HG03139 (cell line): ENCODE measurements around the gene TSPAN15.

ENCODE experiments used
- ATAC-seq: cut with Tn5 transposase; IDR thresholded peaks from one replicate; pipeline ENCODE4 v1.9.1; 2021; ENCODE audit not compliant: unreplicated experiment

The TSPAN15 gene

GRCh38 chr10:69464801-69465401 lies 13.6 kb downstream of the TSPAN15 start:
- no peak for ATAC-seq

GRCh38 chr10:69465457-69466157 lies 14.3 kb downstream of the TSPAN15 start:
- no peak for ATAC-seq

DNA sequence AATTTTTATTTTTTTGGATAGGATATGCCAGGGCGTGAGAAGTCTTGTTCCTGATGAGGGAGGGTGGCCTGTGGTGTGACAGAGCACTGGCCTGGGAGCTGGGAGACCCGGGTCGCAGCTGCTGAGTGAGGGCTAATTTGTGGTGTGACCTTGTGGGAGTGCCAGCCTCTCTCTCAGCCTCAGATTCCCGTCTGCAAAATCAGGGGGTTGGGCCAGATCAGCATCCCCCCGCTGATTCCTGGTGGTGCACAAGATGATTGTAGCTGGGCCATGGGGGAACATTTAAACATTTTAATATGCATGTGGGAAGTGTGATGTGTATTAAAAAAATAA lies 14.9 kb downstream of the TSPAN15 start:
- ATAC-seq = no peak

- no peak for ATAC-seq
Measured at GRCh38 chr10:69466689-69467088, 15.4 kb downstream of the TSPAN15 start.

GRCh38 chr10:69467928-69468750 lies 16.9 kb downstream of the TSPAN15 start:
- no peak for ATAC-seq

DNA sequence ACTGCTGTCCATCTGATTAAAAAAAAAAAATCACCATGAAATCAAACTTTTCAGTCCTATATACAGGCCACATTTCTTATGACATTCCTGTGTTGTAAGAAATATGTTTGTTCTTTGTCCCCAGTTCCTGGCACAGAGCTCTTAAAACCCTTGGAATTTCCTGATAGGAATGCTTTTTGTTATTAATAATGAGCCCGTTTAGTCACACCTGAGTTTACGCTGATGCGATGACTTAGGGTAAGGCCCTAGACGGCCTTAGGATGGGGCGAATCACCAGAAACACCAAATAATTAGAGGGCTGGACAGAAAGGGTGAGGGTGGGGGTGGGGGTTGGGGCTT lies 17.5 kb downstream of the TSPAN15 start:
- ATAC-seq = no peak

GRCh38 chr10:69469976-69470375 lies 18.7 kb downstream of the TSPAN15 start:
- ATAC-seq = no peak

- no peak for ATAC-seq
Measured at GRCh38 chr10:69470463-69471384, 19.5 kb downstream of the TSPAN15 start.

DNA sequence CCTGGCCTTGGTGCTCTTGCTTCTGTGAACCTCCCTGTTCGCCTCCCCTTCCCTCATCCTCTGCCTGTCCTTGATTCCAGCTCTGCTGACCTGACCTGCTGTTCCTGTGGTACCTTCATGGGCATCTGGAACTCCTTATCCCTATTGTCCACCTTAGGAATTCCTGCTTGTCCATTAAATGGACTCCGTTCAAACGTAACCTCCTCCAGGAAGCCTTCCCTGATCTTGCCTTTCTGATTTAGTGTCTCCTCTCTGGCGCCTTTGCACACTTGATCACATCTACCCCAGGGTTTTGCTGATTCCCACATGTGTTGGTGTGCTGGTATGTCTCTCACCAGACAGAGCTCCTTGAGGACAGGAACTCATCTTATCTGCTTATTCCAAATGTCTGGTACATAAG lies 20.9 kb downstream of the TSPAN15 start:
- ATAC-seq = no peak

- ATAC-seq = no peak
Measured at GRCh38 chr10:69472544-69472943, 21.3 kb downstream of the TSPAN15 start.

GRCh38 chr10:69473304-69473990 lies 22.2 kb downstream of the TSPAN15 start:
- no peak for ATAC-seq

- no peak for ATAC-seq
Measured at GRCh38 chr10:69474742-69475432, 23.6 kb downstream of the TSPAN15 start.

- no peak for ATAC-seq
Measured at GRCh38 chr10:69475433-69475830, 24.2 kb downstream of the TSPAN15 start.

GRCh38 chr10:69477968-69478597 lies 26.8 kb downstream of the TSPAN15 start:
- no peak for ATAC-seq

DNA sequence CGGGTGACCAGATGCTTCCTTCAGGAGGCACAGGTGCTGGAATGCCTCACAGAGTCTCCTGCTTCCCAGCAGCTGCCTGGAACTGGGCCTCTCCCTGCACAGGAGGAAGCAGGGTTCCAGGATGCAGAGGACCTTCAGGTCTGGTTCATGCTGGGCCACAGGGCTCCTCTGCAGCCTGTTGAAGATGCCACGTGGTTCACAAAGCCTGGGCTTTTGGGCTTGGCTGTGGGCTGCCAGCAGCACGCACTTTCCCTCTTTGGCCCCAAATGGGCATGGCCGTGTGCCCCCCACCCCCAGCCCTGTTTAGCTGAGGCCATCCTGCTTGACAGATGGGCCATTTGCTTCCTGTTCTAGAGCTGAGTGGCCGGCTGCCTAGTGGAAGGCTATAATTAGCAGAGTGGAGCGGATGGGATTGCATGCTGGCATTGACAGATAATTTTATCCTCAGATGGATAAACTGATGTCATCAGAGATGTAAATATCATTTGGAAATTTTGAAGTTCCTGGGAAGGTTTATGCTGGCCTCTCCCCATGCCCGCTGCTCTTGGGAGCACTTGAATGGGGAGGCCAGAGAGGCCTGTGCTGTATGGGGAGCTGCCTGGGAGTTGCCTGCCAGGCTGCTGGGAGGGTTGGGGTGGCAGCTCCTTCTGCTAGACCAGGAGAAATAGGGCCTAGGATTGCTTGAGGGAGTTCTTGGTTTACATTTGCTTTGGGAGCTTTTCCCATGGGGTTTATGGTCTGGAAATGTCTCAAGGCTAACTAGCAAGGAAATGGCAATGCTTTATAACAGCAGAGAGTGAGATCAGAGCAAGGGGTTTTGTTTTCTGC lies 28.2 kb downstream of the TSPAN15 start:
- no peak for ATAC-seq

GRCh38 chr10:69480068-69480412 lies 28.8 kb downstream of the TSPAN15 start:
- no peak for ATAC-seq

GRCh38 chr10:69481305-69481704 lies 30.0 kb downstream of the TSPAN15 start:
- no peak for ATAC-seq

DNA sequence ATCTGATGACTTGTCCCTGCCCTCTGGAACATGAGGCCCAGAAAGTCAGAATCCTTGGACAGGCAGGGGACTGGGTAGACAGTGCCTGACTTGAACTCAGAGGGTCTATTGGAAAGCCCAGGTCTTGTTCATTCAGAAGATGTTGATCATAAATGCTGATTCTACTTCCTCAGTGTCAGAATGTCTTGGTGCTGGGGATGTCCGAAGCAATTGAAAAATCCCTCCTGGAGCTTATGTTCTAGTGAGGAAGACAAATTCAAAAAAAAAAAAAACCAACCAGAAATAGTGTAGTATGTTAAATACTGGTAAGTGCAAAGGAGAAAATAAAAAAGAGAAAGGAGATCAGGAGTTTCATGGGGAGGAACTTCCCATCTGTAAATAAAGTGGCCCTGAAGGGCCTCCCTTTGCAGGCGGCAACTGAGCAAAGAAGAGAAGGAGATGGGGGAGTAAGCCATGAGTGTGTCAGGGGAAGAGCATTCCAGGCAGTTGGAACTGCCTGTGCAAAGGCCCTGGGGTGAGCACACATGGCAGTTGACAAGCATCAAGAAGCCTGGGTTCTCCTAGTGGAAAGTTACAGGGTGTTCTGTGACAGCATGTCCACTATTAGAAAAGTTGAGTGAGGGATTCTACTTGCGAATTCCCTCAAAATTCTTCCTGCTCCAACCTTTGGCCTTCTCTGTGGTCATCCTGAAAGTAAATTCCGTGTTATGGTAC lies 30.7 kb downstream of the TSPAN15 start:
- ATAC-seq = no peak
